Thyroid gland (tissue), 4 donors: ENCODE data around the gene ARHGEF3. TPM values are rescaled to one million over a fixed set of nuclear protein-coding genes. Genes with fewer than 3 reads are reported as not detected.
"Not testable (repeated sequence)": the region's sequence is repeated elsewhere in the genome, so short reads cannot be mapped to it uniquely, and the experiment has no call there.

ENCODE experiments used
- DNase-seq, 2 donors: peaks; one replicate each; pipeline ENCODE4 v3.0.0-alpha.2; 2019
- H3K27ac ChIP-seq, 3 donors: fragments of 200-600 bp; sonication (generic); 1 replicate in 2 of 3; 2 replicates in 1 of 3; pipeline ENCODE4 v1.5.1; 2016 to 2019; ENCODE audit warnings: mild to moderate bottlenecking in 1 of 3, moderate library complexity in 1 of 3
- H3K27me3 ChIP-seq: fragments of 200-600 bp; sonication (generic); one replicate; pipeline ENCODE4 v1.5.1; 2019
- H3K36me3 ChIP-seq, 2 donors: fragments of 200-600 bp; sonication (generic); one replicate each; pipeline ENCODE4 v1.5.1; 2016 to 2019
- H3K4me1 ChIP-seq, 2 donors: fragments of 200-600 bp; sonication (generic); one replicate each; pipeline ENCODE4 v1.5.1; 2017 to 2019
- H3K4me3 ChIP-seq, 3 donors: fragments of 200-600 bp; sonication (generic); replicated peaks in 1 of 3; 1 replicate in 2 of 3; 2 replicates in 1 of 3; pipeline ENCODE4 v1.5.1; 2016; ENCODE audit warnings: mild to moderate bottlenecking in 1 of 3
- H3K9me3 ChIP-seq: fragments of 200-600 bp; sonication (generic); one replicate; pipeline ENCODE4 v1.5.1; 2017
- POLR2A ChIP-seq, 2 donors: fragments of 450-650 bp; IDR thresholded peaks; one replicate each; pipeline ENCODE4 v1.6.1; 2017; ENCODE audit warnings: antibody characterized with exemption in 2 of 2, mild to moderate bottlenecking in 2 of 2, moderate library complexity in 1 of 2
- WGBS, 2 donors: methylation state at CpG; one replicate each; pipeline ENCODE4 v1.1.5; 2017; 5-methylcytosine and 5-hydroxymethylcytosine counted together
- intact Hi-C: fragments of 100-400 bp; cut with DNase I; formaldehyde crosslinking; loops from one replicate; pipeline ENCODE4 v1.15.1; 2023
- total RNA-seq, 4 donors: library from RNA; depleted of rRNA; stranded (reverse); fragments of >200 nt; gene quantifications; one replicate each; pipeline ENCODE4 v1.2.3, GENCODE V29; 2016
- TF ChIP-seq, protein P1 (sequence below), 6 experiments: fragments of 200-600 bp in 3 of 6; fragments of 450-650 bp in 3 of 6; sonication (generic) in 3 of 6; IDR thresholded peaks; one replicate each; pipeline ENCODE4 v1.5.1; 2016 to 2019; ENCODE audit warnings: antibody characterized with exemption in 6 of 6, mild to moderate bottlenecking in 2 of 6, inconsistent platforms in 1 of 6, moderate library complexity in 1 of 6

ARHGEF3 gene
- total RNA-seq, 4 donors from 2014 or later, result 15.7 to 20.8 (median 18.8) TPM

DNA sequence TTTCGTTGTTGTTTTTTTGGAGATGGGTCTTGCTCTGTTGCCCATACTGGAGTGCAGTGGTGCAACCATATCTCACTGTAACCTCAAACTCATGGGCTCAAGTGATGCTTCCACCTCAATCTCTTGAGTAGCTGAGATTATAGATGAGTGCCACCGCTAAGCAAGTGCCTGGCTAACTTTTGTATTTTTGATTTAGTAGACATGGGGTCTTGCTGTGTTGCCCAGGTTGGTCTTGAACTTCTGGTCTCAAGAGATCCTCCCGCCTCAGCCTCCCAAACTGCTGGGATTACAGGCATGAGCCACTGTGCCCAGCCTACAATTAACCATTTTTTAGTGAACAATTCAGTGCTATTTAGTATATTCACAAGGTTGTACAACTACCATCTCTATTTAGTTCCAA, 42.2 kb downstream of the ARHGEF3 start:
- Histone ChIP-seq H3K36me3 (no peaks in the 10 kb centered on the region), H3K4me3 (no peak overlapping the region), H3K27ac (peak overlapping the region; percentile 76 to 84 (median 82)), H3K27me3 (no peaks in the 10 kb centered on the region), H3K4me1 (peaks cover 26 to 42% of the 10 kb centered on the region in 2 donors), H3K9me3 (no peaks in the 10 kb centered on the region)
- intact Hi-C loops, result no loop called here
- WGBS, 2 donors, result 79% methylated on average over 3 of the region's 3 CpGs
- DNase-seq, result no peak
- TF ChIP-seq, protein P1, sequence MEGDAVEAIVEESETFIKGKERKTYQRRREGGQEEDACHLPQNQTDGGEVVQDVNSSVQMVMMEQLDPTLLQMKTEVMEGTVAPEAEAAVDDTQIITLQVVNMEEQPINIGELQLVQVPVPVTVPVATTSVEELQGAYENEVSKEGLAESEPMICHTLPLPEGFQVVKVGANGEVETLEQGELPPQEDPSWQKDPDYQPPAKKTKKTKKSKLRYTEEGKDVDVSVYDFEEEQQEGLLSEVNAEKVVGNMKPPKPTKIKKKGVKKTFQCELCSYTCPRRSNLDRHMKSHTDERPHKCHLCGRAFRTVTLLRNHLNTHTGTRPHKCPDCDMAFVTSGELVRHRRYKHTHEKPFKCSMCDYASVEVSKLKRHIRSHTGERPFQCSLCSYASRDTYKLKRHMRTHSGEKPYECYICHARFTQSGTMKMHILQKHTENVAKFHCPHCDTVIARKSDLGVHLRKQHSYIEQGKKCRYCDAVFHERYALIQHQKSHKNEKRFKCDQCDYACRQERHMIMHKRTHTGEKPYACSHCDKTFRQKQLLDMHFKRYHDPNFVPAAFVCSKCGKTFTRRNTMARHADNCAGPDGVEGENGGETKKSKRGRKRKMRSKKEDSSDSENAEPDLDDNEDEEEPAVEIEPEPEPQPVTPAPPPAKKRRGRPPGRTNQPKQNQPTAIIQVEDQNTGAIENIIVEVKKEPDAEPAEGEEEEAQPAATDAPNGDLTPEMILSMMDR (IDR thresholded peaks at IDR 0.05), result no peak
- no peak for TF ChIP-seq POLR2A (IDR thresholded peaks at IDR 0.05)

DNA sequence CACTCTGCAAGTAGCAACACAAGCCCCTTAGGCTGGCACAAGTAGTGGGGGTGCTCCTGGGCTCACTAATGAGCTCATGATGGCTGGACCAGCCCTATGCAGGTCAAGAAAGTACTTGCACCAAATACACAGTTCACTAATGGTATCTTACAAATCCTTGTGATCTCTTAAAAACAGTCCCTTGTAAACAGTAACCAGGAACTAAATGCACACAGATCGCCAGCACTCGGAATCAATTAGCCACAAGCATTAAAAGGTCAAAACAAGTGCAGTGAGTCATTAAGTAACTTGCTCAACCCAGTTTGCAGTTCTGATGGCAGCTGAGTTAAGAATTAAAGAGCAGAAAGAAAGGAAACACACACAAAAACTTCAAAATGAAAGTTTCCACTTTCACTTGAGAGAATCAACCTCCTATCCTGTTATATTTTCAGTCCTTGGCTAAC, 43.2 kb downstream of the ARHGEF3 start:
- peak; percentile 26 to 29 for DNase-seq
- intact Hi-C loops, result no loop called here
- Histone ChIP-seq H3K9me3 (no peaks in the 10 kb centered on the region), H3K27me3 (no peaks in the 10 kb centered on the region), H3K4me1 (peaks cover 26 to 42% of the 10 kb centered on the region in 2 donors), H3K27ac (peak overlapping the region; percentile 76 to 84 (median 82)), H3K36me3 (no peaks in the 10 kb centered on the region), H3K4me3 (no peak overlapping the region)
- TF ChIP-seq POLR2A (IDR thresholded peaks at IDR 0.05), result no peak
- TF ChIP-seq, protein P1 (IDR thresholded peaks at IDR 0.05), result no peak
- WGBS, 2 donors, result 1 to 5% methylated on average over 2 of the region's 2 CpGs

DNA sequence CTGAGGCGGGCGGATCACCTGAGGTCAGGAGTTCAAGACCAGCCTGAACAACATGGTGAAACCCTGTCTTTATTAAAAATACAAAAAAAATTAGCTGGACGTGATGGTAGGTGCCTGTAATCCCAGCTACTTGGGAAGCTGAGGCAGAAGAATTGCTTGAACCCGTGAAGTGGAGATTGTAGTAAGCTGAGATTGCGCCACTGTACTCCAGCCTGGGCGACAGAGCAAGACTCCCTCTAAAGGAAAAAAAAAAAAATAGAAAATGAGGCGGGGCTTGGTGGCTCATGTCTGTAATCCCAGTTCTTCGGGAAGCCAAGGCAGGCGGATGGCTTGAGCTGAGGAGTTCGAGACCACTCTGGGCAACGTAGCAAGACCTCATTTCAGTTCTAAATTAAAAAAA, 43.7 kb downstream of the ARHGEF3 start:
- H3K4me3 ChIP-seq, H3K36me3 ChIP-seq, H3K9me3 ChIP-seq, H3K27me3 ChIP-seq, DNase-seq, intact Hi-C loops: not testable (repeated sequence)
- WGBS, 2 donors, result 89 to 91% methylated on average over 11 of the region's 11 CpGs
- Histone ChIP-seq H3K27ac (peak overlapping the region; percentile 76 to 84 (median 82)), H3K4me1 (peaks cover 26 to 42% of the 10 kb centered on the region in 2 donors)

DNA sequence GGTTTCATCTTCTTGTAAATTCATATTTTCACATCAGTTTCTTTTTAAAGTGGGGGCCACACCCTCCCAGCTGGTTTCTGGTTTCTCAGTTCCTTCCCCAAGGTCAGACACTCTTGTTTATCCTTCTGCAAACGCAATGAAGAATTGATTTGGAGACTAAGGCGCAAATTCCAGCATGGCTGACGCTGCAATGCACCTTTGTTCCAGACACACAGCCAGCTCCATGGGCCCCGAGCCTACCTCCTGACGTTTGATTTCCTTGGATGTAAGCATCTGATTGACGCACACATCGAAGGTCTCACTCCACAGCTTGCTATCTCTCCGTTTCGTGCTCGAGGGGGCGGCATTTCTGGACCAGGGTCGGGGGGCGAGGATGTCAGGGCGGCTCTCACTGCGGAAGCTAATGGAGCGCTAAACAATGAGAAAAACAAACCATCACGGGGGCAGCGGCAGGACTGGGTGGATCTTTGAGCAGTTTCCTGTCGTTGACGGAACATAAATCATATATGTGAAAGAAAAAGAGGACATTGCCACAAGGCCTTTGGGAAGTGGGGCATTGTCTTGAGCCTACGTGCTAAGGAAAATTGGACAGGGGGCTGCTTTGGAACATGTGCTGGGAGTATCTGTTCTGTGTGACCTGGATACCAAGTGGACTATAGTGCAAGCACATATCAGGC, 46.9 kb downstream of the ARHGEF3 start:
- no peak overlapping the region for H3K4me3 ChIP-seq
- peaks cover 22 to 32% of the 10 kb centered on the region in 2 donors for H3K4me1 ChIP-seq
- H3K27me3 ChIP-seq, result no peaks in the 10 kb centered on the region
- DNase-seq, result no peak
- intact Hi-C loops, result no loop called here
- no peak overlapping the region for H3K27ac ChIP-seq
- H3K9me3 ChIP-seq, result no peaks in the 10 kb centered on the region
- H3K36me3 ChIP-seq, result no peaks in the 10 kb centered on the region
- WGBS, 2 donors, result 72 to 84% methylated on average over 21 of the region's 21 CpGs
- TF ChIP-seq, protein P1 (IDR thresholded peaks at IDR 0.05), result no peak
- no peak for TF ChIP-seq POLR2A (IDR thresholded peaks at IDR 0.05)

DNA sequence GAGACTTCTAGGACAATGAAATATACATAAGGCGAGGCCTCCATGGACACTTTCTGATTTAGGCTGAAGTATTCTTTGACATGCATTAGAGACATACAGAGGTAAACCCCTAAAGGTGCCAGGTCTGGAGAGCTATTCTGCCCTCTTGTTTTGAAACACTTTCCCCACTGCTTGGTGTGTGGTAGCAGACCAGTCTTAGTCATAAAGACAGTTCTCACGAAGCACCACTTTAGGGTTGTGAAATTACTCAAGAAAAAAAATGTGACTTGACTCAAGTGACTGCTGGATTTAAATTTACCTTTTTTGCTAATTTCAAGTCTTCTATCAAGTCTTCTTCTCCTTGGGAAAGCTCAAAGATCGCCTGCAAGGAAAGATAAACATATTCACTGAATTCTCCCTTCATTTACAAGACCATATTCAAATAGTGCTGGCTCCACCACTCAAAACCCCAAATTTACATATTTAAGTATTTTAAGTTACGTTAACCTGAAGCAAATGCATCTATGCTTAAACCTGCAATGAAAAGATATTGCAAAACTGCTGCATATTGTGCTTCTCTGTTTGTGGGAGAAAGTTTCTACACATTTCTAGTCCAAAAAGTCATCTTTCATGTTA, 48.4 kb downstream of the ARHGEF3 start:
- H3K4me1 ChIP-seq, result peaks cover 12 to 16% of the 10 kb centered on the region in 2 donors
- no peak for DNase-seq
- no peak overlapping the region for H3K27ac ChIP-seq
- intact Hi-C loops, result no loop called here
- no peaks in the 10 kb centered on the region for H3K9me3 ChIP-seq
- no peaks in the 10 kb centered on the region for H3K27me3 ChIP-seq
- WGBS, 2 donors, result 82 to 86% methylated on average over 4 of the region's 4 CpGs
- H3K36me3 ChIP-seq, result no peaks in the 10 kb centered on the region
- no peak overlapping the region for H3K4me3 ChIP-seq
- TF ChIP-seq POLR2A (IDR thresholded peaks at IDR 0.05), result no peak
- TF ChIP-seq, protein P1 (IDR thresholded peaks at IDR 0.05), result no peak
